H1 (cell line): ENCODE measurements around the gene HSD17B2. TPM values are rescaled to one million over a fixed set of nuclear protein-coding genes. Genes with fewer than 3 reads are reported as not detected.
A peak's percentile ranks its signal among the peaks of the same experiment; 100 is the strongest.

Experiments used
- CTCF ChIA-PET: fragments of 300-600 bp; sonication (Branson Sonifier 250); formaldehyde crosslinking; loops from one replicate; lab custom pipeline; 2021; ENCODE audit not compliant: partially characterized antibody; lab: Charles Lee
- POLR2A ChIA-PET: fragments of 300-600 bp; sonication (Branson Sonifier 250); formaldehyde crosslinking; loops from one replicate; lab custom pipeline; 2021; ENCODE audit warnings: inconsistent platforms; ENCODE audit not compliant: partially characterized antibody; lab: Charles Lee
- DNase-seq, 2 experiments: peaks; one replicate each; pipeline versions ENCODE4 v3.0.0 to v3.0.0-alpha.2; 2010 to 2022; ENCODE audit warnings: low spot score in 2 of 2, low read depth in 1 of 2, mixed read lengths in 1 of 2
- FAIRE-seq: peaks from 2 replicates; lab custom pipeline; 2011; peaks lifted over from hg19 to GRCh38; lab: Jason Lieb, UNC
- H2AFZ ChIP-seq: 2 replicates; pipeline ENCODE4 v1.8.1; 2012; ENCODE audit warnings: low read length, inconsistent platforms
- H2AK5ac ChIP-seq: 2 replicates; pipeline ENCODE4 v1.6.1; 2013; ENCODE audit warnings: low read depth, low read length
- H2BK120ac ChIP-seq: replicated peaks from 2 replicates; pipeline ENCODE3; 2013; ENCODE audit warnings: low read depth, low read length, inconsistent platforms
- H2BK12ac ChIP-seq: 2 replicates; pipeline ENCODE4 v1.6.1; 2013; ENCODE audit warnings: low read depth, low read length
- H2BK15ac ChIP-seq: 2 replicates; pipeline ENCODE4 v1.6.1; 2013; ENCODE audit warnings: low read length
- H2BK20ac ChIP-seq: 2 replicates; pipeline ENCODE4 v1.6.1; 2013; ENCODE audit warnings: low read length
- H2BK5ac ChIP-seq: 2 replicates; pipeline ENCODE4 v1.6.1; 2013; ENCODE audit warnings: low read depth, low read length
- H3K14ac ChIP-seq: 2 replicates; pipeline ENCODE4 v1.6.1; 2013; ENCODE audit warnings: inconsistent platforms; ENCODE audit not compliant: insufficient read length
- H3K18ac ChIP-seq: 2 replicates; pipeline ENCODE4 v1.6.1; 2013; ENCODE audit warnings: low read length; ENCODE audit errors: extremely low read depth
- H3K23ac ChIP-seq: 2 replicates; pipeline ENCODE4 v1.6.1; 2013; ENCODE audit warnings: inconsistent platforms; ENCODE audit not compliant: insufficient read length
- H3K23me2 ChIP-seq: 2 replicates; pipeline ENCODE4 v1.6.1; 2013; ENCODE audit warnings: low read depth, low read length
- H3K27ac ChIP-seq: 2 replicates; pipeline ENCODE4 v1.6.1; 2011; ENCODE audit warnings: low read depth, low read length, inconsistent platforms
- H3K27me3 ChIP-seq, 4 experiments: replicated peaks in 1 of 4; 1 replicate in 1 of 4; 2 replicates in 3 of 4; pipeline versions ENCODE4 v1.6.1 to v1.8.1; 2011 to 2013; ENCODE audit warnings: low read length in 3 of 4, mild to moderate bottlenecking in 3 of 4, inconsistent platforms in 2 of 4, mixed read lengths in 2 of 4, moderate library complexity in 1 of 4; ENCODE audit not compliant: control insufficient read depth in 3 of 4, insufficient read depth in 3 of 4; ENCODE audit errors: extremely low read depth in 1 of 4
- H3K36me3 ChIP-seq, 4 experiments: 2 replicates each; pipeline versions ENCODE4 v1.6.1 to v1.8.1; 2011 to 2013; ENCODE audit warnings: mild to moderate bottlenecking in 4 of 4, low read length in 3 of 4, moderate library complexity in 2 of 4, control low read depth in 1 of 4, inconsistent platforms in 1 of 4; ENCODE audit not compliant: insufficient read depth in 4 of 4, control insufficient read depth in 2 of 4
- H3K4ac ChIP-seq: replicated peaks from 2 replicates; pipeline ENCODE3; 2013; ENCODE audit warnings: low read length, low read depth, mixed read lengths, inconsistent platforms; ENCODE audit not compliant: insufficient read length
- H3K4me1 ChIP-seq, 4 experiments: replicated peaks in 1 of 4; 1 replicate in 1 of 4; 2 replicates in 3 of 4; pipeline versions ENCODE4 v1.6.1 to v1.8.1; 2011 to 2013; ENCODE audit warnings: low read length in 3 of 4, inconsistent platforms in 2 of 4, mixed read lengths in 1 of 4; ENCODE audit not compliant: insufficient read depth in 4 of 4, control insufficient read depth in 3 of 4
- H3K4me2 ChIP-seq, 2 experiments: 2 replicates each; pipeline versions ENCODE4 v1.6.1 to v1.8.1; 2011 to 2013; ENCODE audit warnings: low read depth in 2 of 2, low read length in 2 of 2, control low read depth in 1 of 2, inconsistent platforms in 1 of 2, mild to moderate bottlenecking in 1 of 2; ENCODE audit not compliant: insufficient read depth in 1 of 2
- H3K4me3 ChIP-seq, 4 experiments: fragments of 200-600, 300-600 bp in 1 of 4; sonication (generic), shearing (Covaris generic), sonication (Bioruptor Twin) in 1 of 4; 2 replicates each; pipeline versions ENCODE4 v1.5.1 to v1.8.1; 2011 to 2016; ENCODE audit warnings: low read length in 4 of 4, low read depth in 3 of 4, control low read depth in 2 of 4, inconsistent platforms in 2 of 4, mild to moderate bottlenecking in 2 of 4, mixed read lengths in 1 of 4, moderate library complexity in 1 of 4; ENCODE audit not compliant: insufficient read depth in 2 of 4; ENCODE audit errors: extremely low read depth in 1 of 4
- H3K56ac ChIP-seq: replicated peaks from 2 replicates; pipeline ENCODE3; 2013; ENCODE audit warnings: low read depth, mild to moderate bottlenecking, mixed read lengths, low read length, inconsistent platforms; ENCODE audit not compliant: insufficient read length
- H3K79me1 ChIP-seq: 2 replicates; pipeline ENCODE4 v1.6.1; 2013; ENCODE audit warnings: low read depth, low read length, control low read depth
- H3K79me2 ChIP-seq, 2 experiments: 2 replicates each; pipeline versions ENCODE4 v1.6.1 to v1.8.1; 2012 to 2013; ENCODE audit warnings: low read length in 2 of 2, mild to moderate bottlenecking in 2 of 2, inconsistent platforms in 1 of 2; ENCODE audit not compliant: insufficient read depth in 2 of 2, control insufficient read depth in 1 of 2
- H3K9ac ChIP-seq, 4 experiments: replicated peaks in 1 of 4; 1 replicate in 1 of 4; 2 replicates in 3 of 4; pipeline versions ENCODE4 v1.6.1 to v1.8.1; 2011 to 2013; ENCODE audit warnings: low read depth in 3 of 4, low read length in 3 of 4, control low read depth in 2 of 4, mild to moderate bottlenecking in 2 of 4, moderate library complexity in 2 of 4, inconsistent platforms in 1 of 4; ENCODE audit errors: extremely low read depth in 1 of 4
- H3K9me3 ChIP-seq, 2 experiments: 2 replicates each; pipeline versions ENCODE4 v1.6.1 to v1.8.1; 2012 to 2013; ENCODE audit warnings: mild to moderate bottlenecking in 2 of 2, moderate library complexity in 2 of 2, control low read depth in 1 of 2, inconsistent platforms in 1 of 2, low read depth in 1 of 2, low read length in 1 of 2, mixed read lengths in 1 of 2; ENCODE audit not compliant: insufficient read depth in 2 of 2
- H4K20me1 ChIP-seq, 2 experiments: replicated peaks in 1 of 2; 2 replicates each; pipeline versions ENCODE3 to v1.8.1; 2011 to 2013; ENCODE audit warnings: inconsistent platforms in 2 of 2, low read length in 2 of 2, mild to moderate bottlenecking in 1 of 2; ENCODE audit not compliant: insufficient read depth in 2 of 2, control insufficient read depth in 1 of 2
- H4K5ac ChIP-seq: 2 replicates; pipeline ENCODE4 v1.6.1; 2013; ENCODE audit warnings: low read length, low read depth, mixed read lengths, inconsistent platforms; ENCODE audit not compliant: insufficient read length
- H4K8ac ChIP-seq: 2 replicates; pipeline ENCODE4 v1.8.0; 2013; ENCODE audit warnings: mild to moderate bottlenecking, moderate library complexity, low read length, inconsistent platforms; ENCODE audit not compliant: insufficient read depth; ENCODE audit errors: extremely low read depth
- H4K91ac ChIP-seq: replicated peaks from 2 replicates; pipeline ENCODE3; 2013; ENCODE audit warnings: low read length, mixed read lengths, inconsistent platforms; ENCODE audit not compliant: insufficient read length
- BACH1 ChIP-seq: IDR thresholded peaks from 2 replicates; pipeline ENCODE4 v1.6.1; 2012; ENCODE audit warnings: low read length, improper control_type of control experiment
- JUND ChIP-seq: IDR thresholded peaks from 2 replicates; pipeline ENCODE4 v1.6.1; 2011; ENCODE audit warnings: mild to moderate bottlenecking, improper control_type of control experiment, low read length
- KDM4A ChIP-seq: IDR thresholded peaks from one replicate; pipeline ENCODE4 v1.7.1; 2012; ENCODE audit warnings: low read depth, mild to moderate bottlenecking, moderate library complexity, low read length, inconsistent platforms; ENCODE audit not compliant: severe bottlenecking
- POLR2A ChIP-seq, 2 experiments: IDR thresholded peaks; 1 replicate in 1 of 2; 2 replicates in 1 of 2; pipeline ENCODE4 v1.6.1; 2011; ENCODE audit warnings: low read depth in 2 of 2, low read length in 2 of 2, mild to moderate bottlenecking in 2 of 2; ENCODE audit errors: control extremely low read depth in 1 of 2
- SP1 ChIP-seq: IDR thresholded peaks from 2 replicates; pipeline ENCODE4 v1.6.1; 2011; ENCODE audit warnings: low read depth, low read length
- WGBS, 2 experiments: shearing (Covaris generic) in 1 of 2; methylation state at CpG; one replicate each; pipeline versions ENCODE4 v1.1.6 to v1.1.7; 2013 to 2015; ENCODE audit warnings: low lambda C conversion rate in 2 of 2, mixed read lengths in 2 of 2, inconsistent platforms in 1 of 2, low coverage in 1 of 2, missing lambda C conversion rate in 1 of 2; ENCODE audit not compliant: insufficient replicate concordance in 2 of 2, insufficient coverage in 1 of 2, insufficient read length in 1 of 2; ENCODE audit errors: extremely low coverage in 1 of 2, missing lambda C conversion rate in 1 of 2; 5-methylcytosine and 5-hydroxymethylcytosine counted together
- polyA plus RNA-seq, 7 experiments: library from polyadenylated mRNA; depleted of rRNA in 3 of 7; stranded (reverse) in 5 of 7; unstranded in 2 of 7; fragments of >200 nt in 5 of 7; fragments of 200-250 nt in 2 of 7; gene quantifications; 1 replicate in 5 of 7; 2 replicates in 1 of 7; 4 replicates in 1 of 7; pipeline versions ENCODE4 v1.2.1 to v1.2.3, GENCODE V29; 2011 to 2013; ENCODE audit warnings: missing spikeins in 2 of 7, mixed read lengths in 2 of 7
- total RNA-seq: library from RNA; stranded (reverse); fragmentation: NEBNext Ultra II Directional; extraction: Animal tissue kit (Norgen Biotek cat#: 25700); gene quantifications from 2 replicates; pipeline ENCODE4 v1.2.1, GENCODE V29; 2021

The HSD17B2 gene
- total and polyA plus RNA-seq, 2 of the 8 experiments (the other 6 are each of a cell fraction or from before 2014, with no cell fraction given) = not detected

DNA sequence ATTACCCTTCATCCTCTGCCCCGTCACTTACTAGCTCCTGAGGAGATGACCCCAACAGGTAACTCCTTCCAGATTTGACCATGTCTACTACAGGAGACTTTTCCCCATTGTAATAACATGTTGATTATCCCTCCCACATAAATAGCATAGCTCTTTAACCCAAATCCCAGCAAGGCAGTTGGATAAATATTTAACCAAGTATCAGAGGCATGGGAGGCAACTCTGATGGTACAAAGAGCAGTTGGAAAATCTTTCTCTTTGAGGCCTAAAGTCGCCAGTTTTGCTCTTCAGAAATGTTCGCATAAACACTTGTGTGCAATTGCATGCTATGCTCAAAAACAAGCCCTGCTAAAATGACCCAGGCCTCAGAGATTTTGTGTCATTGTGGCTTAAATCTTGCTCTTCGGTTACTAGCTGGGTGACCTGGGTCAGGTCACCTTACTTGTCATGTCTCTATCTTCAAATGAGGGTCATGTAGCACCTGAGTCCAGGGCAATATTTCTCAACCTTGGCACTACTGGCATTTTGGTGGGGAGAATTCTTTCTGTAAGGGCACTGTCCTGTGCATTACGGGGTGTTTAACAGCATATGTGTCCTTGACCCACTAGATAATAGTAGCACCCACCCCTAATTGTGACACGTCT, 48.8 kb downstream of the HSD17B2 start:
- WGBS, 2 experiments = 92% methylated on average over 6 of the region's 6 CpGs; no CpG with 5 or more reads in 1 of the 2 experiments

More for the DNA sequence above, 48.8 kb downstream of the HSD17B2 start:
- Histone ChIP-seq H3K18ac (no peak overlapping the region), H4K91ac (no peak overlapping the region), H3K4ac (no peak overlapping the region), H2BK15ac (no peak overlapping the region), H3K56ac (no peak overlapping the region), H3K79me1 (no peaks in the 10 kb centered on the region), H3K27me3 (no peaks in the 10 kb centered on the region), H3K14ac (no peak overlapping the region), H4K20me1 (no peaks in the 10 kb centered on the region), H3K4me3 (no peak overlapping the region), H2BK12ac (no peak overlapping the region), H4K8ac (no peak overlapping the region), H3K4me1 (no peaks in the 10 kb centered on the region), H2BK20ac (no peak overlapping the region), H4K5ac (no peak overlapping the region), H3K27ac (no peak overlapping the region), H2AK5ac (no peak overlapping the region), H3K4me2 (no peak overlapping the region), H3K9me3 (peaks cover 0 to 2% of the 10 kb centered on the region in 2 experiments; a peak in 1 of 4 replicates), H3K23me2 (no peaks in the 10 kb centered on the region), H3K23ac (no peak overlapping the region), H3K9ac (peak overlapping the region in 1 of 4 experiments; percentile 8; a peak in 1 of 7 replicates), H2BK120ac (no peak overlapping the region), H2BK5ac (no peak overlapping the region), H3K79me2 (no peaks in the 10 kb centered on the region), H2AFZ (no peak overlapping the region), H3K36me3 (no peaks in the 10 kb centered on the region)
- FAIRE-seq (no peak), DNase-seq (no peak)
- CTCF ChIA-PET = no interaction called here
- POLR2A ChIA-PET = no interaction called here
- no peak for TF ChIP-seq KDM4A
- TF ChIP-seq SP1 = no peak
- no peak for TF ChIP-seq POLR2A (IDR thresholded peaks at IDR 0.05; ENCODE audit: control extremely low read depth in 1 of 2, low read depth in 2 of 2, low read length in 2 of 2)
- TF ChIP-seq JUND = no peak
- TF ChIP-seq BACH1 = no peak
